Measurements from ENCODE around the gene BIRC5. TPM values are rescaled to one million over a fixed set of nuclear protein-coding genes. Genes with fewer than 3 reads are reported as not detected.

The BIRC5 gene
- total RNA-seq, 1 donor from 2014 or later, result 5.8 TPM

DNA sequence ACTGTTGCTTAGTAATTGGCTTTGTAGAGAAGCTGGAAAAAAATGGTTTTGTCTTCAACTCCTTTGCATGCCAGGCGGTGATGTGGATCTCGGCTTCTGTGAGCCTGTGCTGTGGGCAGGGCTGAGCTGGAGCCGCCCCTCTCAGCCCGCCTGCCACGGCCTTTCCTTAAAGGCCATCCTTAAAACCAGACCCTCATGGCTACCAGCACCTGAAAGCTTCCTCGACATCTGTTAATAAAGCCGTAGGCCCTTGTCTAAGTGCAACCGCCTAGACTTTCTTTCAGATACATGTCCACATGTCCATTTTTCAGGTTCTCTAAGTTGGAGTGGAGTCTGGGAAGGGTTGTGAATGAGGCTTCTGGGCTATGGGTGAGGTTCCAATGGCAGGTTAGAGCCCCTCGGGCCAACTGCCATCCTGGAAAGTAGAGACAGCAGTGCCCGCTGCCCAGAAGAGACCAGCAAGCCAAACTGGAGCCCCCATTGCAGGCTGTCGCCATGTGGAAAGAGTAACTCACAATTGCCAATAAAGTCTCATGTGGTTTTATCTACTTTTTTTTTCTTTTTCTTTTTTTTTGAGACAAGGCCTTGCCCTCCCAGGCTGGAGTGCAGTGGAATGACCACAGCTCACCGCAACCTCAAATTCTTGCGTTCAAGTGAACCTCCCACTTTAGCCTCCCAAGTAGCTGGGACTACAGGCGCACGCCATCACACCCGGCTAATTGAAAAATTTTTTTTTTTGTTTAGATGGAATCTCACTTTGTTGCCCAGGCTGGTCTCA is 11.2 kb downstream of the BIRC5 start:
- Mint-ChIP-seq H3K4me1 (ENCODE audit: low read depth, unreplicated experiment) (no peaks in the 10 kb centered on the region), H3K27me3 (ENCODE audit: low read depth, unreplicated experiment) (peaks cover 10% of the 10 kb centered on the region), H3K36me3 (ENCODE audit: low read depth, unreplicated experiment) (no peaks in the 10 kb centered on the region), H3K9me3 (ENCODE audit: unreplicated experiment) (no peaks in the 10 kb centered on the region), H3K4me3 (ENCODE audit: unreplicated experiment) (no peak overlapping the region), H3K27ac (ENCODE audit: unreplicated experiment) (no peak overlapping the region)
- Histone ChIP-seq H3K27ac (ENCODE audit: low read depth, low read length) (no peak overlapping the region), H4K20me1 (ENCODE audit: insufficient read depth, low read length) (no peaks in the 10 kb centered on the region), H3K79me2 (ENCODE audit: insufficient read depth, low read length) (peaks cover 7% of the 10 kb centered on the region), H3K27me3 (ENCODE audit: insufficient read depth, low read length) (no peaks in the 10 kb centered on the region), H3K4me2 (ENCODE audit: low read length) (no peak overlapping the region), H3K9ac (ENCODE audit: low read length) (no peak overlapping the region), H2AFZ (ENCODE audit: low read depth, low read length) (no peak overlapping the region), H3K4me3 (ENCODE audit: insufficient read depth, low read depth, low read length) (no peak overlapping the region), H3K9me3 (ENCODE audit: insufficient read depth, low read depth, low read length) (no peaks in the 10 kb centered on the region), H3K4me1 (ENCODE audit: insufficient read depth, low read length) (no peaks in the 10 kb centered on the region), H3K36me3 (ENCODE audit: insufficient read depth, low read length) (peaks cover 4% of the 10 kb centered on the region)
- no peak for FAIRE-seq
- DNase-seq (ENCODE audit: low read depth), result no peak
- TF ChIP-seq, protein P1, sequence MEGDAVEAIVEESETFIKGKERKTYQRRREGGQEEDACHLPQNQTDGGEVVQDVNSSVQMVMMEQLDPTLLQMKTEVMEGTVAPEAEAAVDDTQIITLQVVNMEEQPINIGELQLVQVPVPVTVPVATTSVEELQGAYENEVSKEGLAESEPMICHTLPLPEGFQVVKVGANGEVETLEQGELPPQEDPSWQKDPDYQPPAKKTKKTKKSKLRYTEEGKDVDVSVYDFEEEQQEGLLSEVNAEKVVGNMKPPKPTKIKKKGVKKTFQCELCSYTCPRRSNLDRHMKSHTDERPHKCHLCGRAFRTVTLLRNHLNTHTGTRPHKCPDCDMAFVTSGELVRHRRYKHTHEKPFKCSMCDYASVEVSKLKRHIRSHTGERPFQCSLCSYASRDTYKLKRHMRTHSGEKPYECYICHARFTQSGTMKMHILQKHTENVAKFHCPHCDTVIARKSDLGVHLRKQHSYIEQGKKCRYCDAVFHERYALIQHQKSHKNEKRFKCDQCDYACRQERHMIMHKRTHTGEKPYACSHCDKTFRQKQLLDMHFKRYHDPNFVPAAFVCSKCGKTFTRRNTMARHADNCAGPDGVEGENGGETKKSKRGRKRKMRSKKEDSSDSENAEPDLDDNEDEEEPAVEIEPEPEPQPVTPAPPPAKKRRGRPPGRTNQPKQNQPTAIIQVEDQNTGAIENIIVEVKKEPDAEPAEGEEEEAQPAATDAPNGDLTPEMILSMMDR (IDR thresholded peaks at IDR 0.05; ENCODE audit: insufficient read depth, low read depth, low read length), result no peak
- no peak for TF ChIP-seq EZH2 (IDR thresholded peaks at IDR 0.05; ENCODE audit: insufficient read depth, low read length)

DNA sequence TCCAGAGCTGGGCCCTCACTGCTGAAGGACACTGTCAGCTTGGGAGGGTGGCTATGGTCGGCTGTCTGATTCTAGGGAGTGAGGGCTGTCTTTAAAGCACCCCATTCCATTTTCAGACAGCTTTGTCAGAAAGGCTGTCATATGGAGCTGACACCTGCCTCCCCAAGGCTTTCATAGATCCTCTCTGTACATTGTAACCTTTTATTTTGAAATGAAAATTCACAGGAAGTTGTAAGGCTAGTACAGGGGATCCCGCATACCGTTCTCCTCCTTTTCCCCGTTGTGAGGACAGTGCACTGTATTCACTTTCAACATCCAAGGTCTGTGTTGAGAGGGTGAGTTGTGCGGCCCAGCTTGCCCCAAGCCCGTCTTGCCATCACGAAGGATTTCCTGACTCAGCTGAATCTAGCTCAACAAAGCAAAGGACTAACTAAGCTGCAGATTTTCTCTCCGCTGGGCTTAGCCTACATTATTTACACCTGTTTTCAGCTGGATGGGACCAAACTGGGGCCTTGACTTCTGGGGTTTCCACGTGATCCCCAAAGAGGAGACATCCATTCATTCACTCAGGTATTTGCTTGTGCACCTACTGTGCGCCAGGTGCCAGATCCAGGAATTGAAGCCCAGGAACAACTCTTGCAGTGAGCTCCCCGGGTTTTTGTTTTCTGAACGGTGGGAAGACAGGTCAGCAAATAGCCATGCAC is 12.2 kb downstream of the BIRC5 start:
- no peak overlapping the region for H3K4me3 Mint-ChIP-seq (ENCODE audit: unreplicated experiment)
- FAIRE-seq, result no peak
- H3K9me3 Mint-ChIP-seq (ENCODE audit: unreplicated experiment), result no peaks in the 10 kb centered on the region
- H2AFZ ChIP-seq (ENCODE audit: low read depth, low read length), result no peak overlapping the region
- no peak overlapping the region for H3K27ac Mint-ChIP-seq (ENCODE audit: unreplicated experiment)
- H3K9me3 ChIP-seq (ENCODE audit: insufficient read depth, low read depth, low read length), result no peaks in the 10 kb centered on the region
- H3K36me3 Mint-ChIP-seq (ENCODE audit: low read depth, unreplicated experiment), result no peaks in the 10 kb centered on the region
- H4K20me1 ChIP-seq (ENCODE audit: insufficient read depth, low read length), result no peaks in the 10 kb centered on the region
- H3K4me1 ChIP-seq (ENCODE audit: insufficient read depth, low read length), result no peaks in the 10 kb centered on the region
- no peak overlapping the region for H3K4me3 ChIP-seq (ENCODE audit: insufficient read depth, low read depth, low read length)
- H3K9ac ChIP-seq (ENCODE audit: low read length), result no peak overlapping the region
- peaks cover 4% of the 10 kb centered on the region for H3K36me3 ChIP-seq (ENCODE audit: insufficient read depth, low read length)
- peaks cover 18% of the 10 kb centered on the region for H3K27me3 Mint-ChIP-seq (ENCODE audit: low read depth, unreplicated experiment)
- H3K27me3 ChIP-seq (ENCODE audit: insufficient read depth, low read length), result peaks cover 7% of the 10 kb centered on the region
- TF ChIP-seq, protein P1 (IDR thresholded peaks at IDR 0.05; ENCODE audit: insufficient read depth, low read depth, low read length), result no peak
- no peak for TF ChIP-seq EZH2 (IDR thresholded peaks at IDR 0.05; ENCODE audit: insufficient read depth, low read length)
- peaks cover under 1% of the 10 kb centered on the region for H3K79me2 ChIP-seq (ENCODE audit: insufficient read depth, low read length)
- H3K4me1 Mint-ChIP-seq (ENCODE audit: low read depth, unreplicated experiment), result no peaks in the 10 kb centered on the region
- H3K4me2 ChIP-seq (ENCODE audit: low read length), result no peak overlapping the region
- H3K27ac ChIP-seq (ENCODE audit: low read depth, low read length), result no peak overlapping the region
- no peak for DNase-seq (ENCODE audit: low read depth)

Data from astrocyte (in vitro differentiated cells and primary cell).